ENCODE results near the gene SERPIND1. TPM values are rescaled to one million over a fixed set of nuclear protein-coding genes. Genes with fewer than 3 reads are reported as not detected.
"Not testable (repeated sequence)": the region's sequence is repeated elsewhere in the genome, so short reads cannot be mapped to it uniquely, and the experiment has no call there.

Gene SERPIND1
- total and polyA plus RNA-seq, 2 experiments from 2014 or later = 50.9 to 56.8 TPM

- no peaks in the 10 kb centered on the region for H3K27me3 ChIP-seq
- no peak overlapping the region for H3K4me2 ChIP-seq
- no peak overlapping the region for H2AFZ ChIP-seq
- H4K20me1 ChIP-seq (ENCODE audit: insufficient read depth, poor library complexity, severe bottlenecking) = no peaks in the 10 kb centered on the region
- no peaks in the 10 kb centered on the region for H3K79me2 ChIP-seq
- no peaks in the 10 kb centered on the region for H3K9me3 ChIP-seq (ENCODE audit: low read depth)
- H3K4me3 ChIP-seq = no peak overlapping the region
- TF ChIP-seq EZH2 (IDR thresholded peaks at IDR 0.05; ENCODE audit: borderline replicate concordance) = no peak
- no peak for TF ChIP-seq EZH2phosphoT487 (IDR thresholded peaks at IDR 0.05; ENCODE audit: low read depth, severe bottlenecking, unreplicated experiment)
- TF ChIP-seq, protein P1, sequence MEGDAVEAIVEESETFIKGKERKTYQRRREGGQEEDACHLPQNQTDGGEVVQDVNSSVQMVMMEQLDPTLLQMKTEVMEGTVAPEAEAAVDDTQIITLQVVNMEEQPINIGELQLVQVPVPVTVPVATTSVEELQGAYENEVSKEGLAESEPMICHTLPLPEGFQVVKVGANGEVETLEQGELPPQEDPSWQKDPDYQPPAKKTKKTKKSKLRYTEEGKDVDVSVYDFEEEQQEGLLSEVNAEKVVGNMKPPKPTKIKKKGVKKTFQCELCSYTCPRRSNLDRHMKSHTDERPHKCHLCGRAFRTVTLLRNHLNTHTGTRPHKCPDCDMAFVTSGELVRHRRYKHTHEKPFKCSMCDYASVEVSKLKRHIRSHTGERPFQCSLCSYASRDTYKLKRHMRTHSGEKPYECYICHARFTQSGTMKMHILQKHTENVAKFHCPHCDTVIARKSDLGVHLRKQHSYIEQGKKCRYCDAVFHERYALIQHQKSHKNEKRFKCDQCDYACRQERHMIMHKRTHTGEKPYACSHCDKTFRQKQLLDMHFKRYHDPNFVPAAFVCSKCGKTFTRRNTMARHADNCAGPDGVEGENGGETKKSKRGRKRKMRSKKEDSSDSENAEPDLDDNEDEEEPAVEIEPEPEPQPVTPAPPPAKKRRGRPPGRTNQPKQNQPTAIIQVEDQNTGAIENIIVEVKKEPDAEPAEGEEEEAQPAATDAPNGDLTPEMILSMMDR (IDR thresholded peaks at IDR 0.05; ENCODE audit: poor library complexity) = no peak
- peaks cover 3% of the 10 kb centered on the region for H3K36me3 ChIP-seq (replicated peaks; ENCODE audit: insufficient read depth, low read depth)
- H3K9me2 ChIP-seq (replicated peaks; ENCODE audit: insufficient read depth) = no peaks in the 10 kb centered on the region
- no peak overlapping the region for H3K27ac ChIP-seq
- H3K4me1 ChIP-seq (ENCODE audit: insufficient read depth) = no peaks in the 10 kb centered on the region
- WGBS (ENCODE audit: low lambda C conversion rate, missing lambda C conversion rate) = 88% methylated on average over 2 of the region's 2 CpGs
- no peak for DNase-seq (ENCODE audit: low spot score)
Measured at GRCh38 chr22:20765938-20766337, 8.0 kb upstream of the SERPIND1 start.

- Histone ChIP-seq H3K27me3 (no peaks in the 10 kb centered on the region), H3K4me2 (no peak overlapping the region), H3K27ac (no peak overlapping the region), H4K20me1 (ENCODE audit: insufficient read depth, poor library complexity, severe bottlenecking) (no peaks in the 10 kb centered on the region), H3K9me3 (ENCODE audit: low read depth) (no peaks in the 10 kb centered on the region), H3K4me1 (ENCODE audit: insufficient read depth) (no peaks in the 10 kb centered on the region), H3K79me2 (no peaks in the 10 kb centered on the region), H3K36me3 (replicated peaks; ENCODE audit: insufficient read depth, low read depth) (peaks cover 3% of the 10 kb centered on the region), H3K9me2 (replicated peaks; ENCODE audit: insufficient read depth) (no peaks in the 10 kb centered on the region), H3K4me3 (no peak overlapping the region), H2AFZ (no peak overlapping the region)
- no peak for DNase-seq (ENCODE audit: low spot score)
- TF ChIP-seq EZH2phosphoT487 (IDR thresholded peaks at IDR 0.05; ENCODE audit: low read depth, severe bottlenecking, unreplicated experiment) (no peak), EZH2 (IDR thresholded peaks at IDR 0.05; ENCODE audit: borderline replicate concordance) (no peak)
- TF ChIP-seq, protein P1 (IDR thresholded peaks at IDR 0.05; ENCODE audit: poor library complexity) = no peak
- 98% methylated on average over 7 of the region's 7 CpGs for WGBS (ENCODE audit: low lambda C conversion rate, missing lambda C conversion rate)
Measured at GRCh38 chr22:20766530-20766929, 7.4 kb upstream of the SERPIND1 start.

GRCh38 chr22:20769496-20769826, 4.5 kb upstream of the SERPIND1 start:
- not testable (repeated sequence) for H3K4me2 ChIP-seq, H2AFZ ChIP-seq
- WGBS (ENCODE audit: low lambda C conversion rate, missing lambda C conversion rate) = 96% methylated on average over 9 of the region's 9 CpGs

GRCh38 chr22:20771918-20772625, 1.8 kb upstream of the SERPIND1 start:
- Histone ChIP-seq H3K36me3 (replicated peaks; ENCODE audit: insufficient read depth, low read depth) (no peaks in the 10 kb centered on the region), H3K27ac (no peak overlapping the region), H3K27me3 (no peaks in the 10 kb centered on the region), H3K9me3 (ENCODE audit: low read depth) (no peaks in the 10 kb centered on the region), H3K4me2 (no peak overlapping the region), H2AFZ (no peak overlapping the region), H3K4me3 (no peak overlapping the region), H4K20me1 (ENCODE audit: insufficient read depth, poor library complexity, severe bottlenecking) (no peaks in the 10 kb centered on the region), H3K79me2 (no peaks in the 10 kb centered on the region), H3K9me2 (replicated peaks; ENCODE audit: insufficient read depth) (no peaks in the 10 kb centered on the region), H3K4me1 (ENCODE audit: insufficient read depth) (peaks cover 22% of the 10 kb centered on the region)
- TF ChIP-seq, protein P1 (IDR thresholded peaks at IDR 0.05; ENCODE audit: poor library complexity) = peak; percentile 8
- TF ChIP-seq EZH2phosphoT487 (IDR thresholded peaks at IDR 0.05; ENCODE audit: low read depth, severe bottlenecking, unreplicated experiment) = no peak
- TF ChIP-seq EZH2 (IDR thresholded peaks at IDR 0.05; ENCODE audit: borderline replicate concordance) = no peak
- WGBS (ENCODE audit: low lambda C conversion rate, missing lambda C conversion rate) = 77% methylated on average over 9 of the region's 9 CpGs
- DNase-seq (ENCODE audit: low spot score) = peak; percentile 50

More at GRCh38 chr22:20769496-20769826, 4.5 kb upstream of the SERPIND1 start:
- not testable (repeated sequence) for H3K27ac ChIP-seq; DNase-seq (ENCODE audit: low spot score); H4K20me1 ChIP-seq (ENCODE audit: insufficient read depth, poor library complexity, severe bottlenecking); H3K27me3 ChIP-seq; H3K79me2 ChIP-seq; H3K4me3 ChIP-seq; H3K9me3 ChIP-seq (ENCODE audit: low read depth); H3K36me3 ChIP-seq (replicated peaks; ENCODE audit: insufficient read depth, low read depth); H3K9me2 ChIP-seq (replicated peaks; ENCODE audit: insufficient read depth)
- H3K4me1 ChIP-seq (ENCODE audit: insufficient read depth) = peaks cover 12% of the 10 kb centered on the region
